ENCODE measurements around the gene NAALADL1. TPM values are rescaled to one million over a fixed set of nuclear protein-coding genes. Genes with fewer than 3 reads are reported as not detected.
A peak's percentile ranks its signal among the peaks of the same experiment; 100 is the strongest.
"Not testable (repeated sequence)": the region's sequence is repeated elsewhere in the genome, so short reads cannot be mapped to it uniquely, and the experiment has no call there.

Gene NAALADL1
- total RNA-seq, 2 experiments from 2014 or later, result 7.1 to 7.5 TPM

GRCh38 chr11:65026810-65027209 lies 31.5 kb downstream of the NAALADL1 start:
- CTCF ChIA-PET, result interaction anchor here (1.1 to 5.9 kb wide), 5 partner anchors 13 to 179 kb away, joined by 3 to 47 read pairs (median 4); partner anchors contain the start of genes ARL2 and SAC3D1
- no peak for ATAC-seq
- Mint-ChIP-seq H3K4me1 (ENCODE audit: low read depth) (peaks cover 26% of the 10 kb centered on the region), H3K9me3 (ENCODE audit: insufficient read depth) (no peaks in the 10 kb centered on the region), H3K36me3 (ENCODE audit: low read depth) (peaks cover 9% of the 10 kb centered on the region), H3K4me3 (peak overlapping the region; percentile 75), H3K27me3 (ENCODE audit: low read depth) (peaks cover 2% of the 10 kb centered on the region), H3K27ac (peak overlapping the region; percentile 91)
- POLR2A ChIA-PET, result interaction anchor here (1.0 to 4.2 kb wide), 3 partner anchors 12 to 84 kb away, joined by 3 to 15 read pairs (median 7); partner anchors contain the start of genes ARL2 and SAC3D1
- DNase-seq, result no peak

DNA sequence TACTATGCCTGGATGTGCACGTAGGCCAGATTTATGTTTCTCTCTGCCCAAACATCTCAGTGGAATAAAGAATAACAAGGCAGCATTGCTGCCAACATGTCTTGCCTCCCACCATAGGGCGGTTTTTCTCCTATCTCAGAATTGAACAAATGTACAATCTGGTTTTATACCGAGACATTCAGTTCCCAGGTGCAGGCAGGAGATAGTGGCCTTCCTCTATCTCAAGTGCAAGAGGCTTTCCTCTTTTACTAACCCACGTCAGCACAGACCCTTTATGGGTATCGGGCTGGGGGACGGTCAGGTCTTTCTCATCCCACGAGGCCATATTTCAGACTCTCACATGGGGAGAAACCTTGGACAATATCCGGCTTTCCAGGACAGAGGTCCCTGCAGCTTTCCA lies 34.9 kb downstream of the NAALADL1 start:
- ATAC-seq; H3K27ac Mint-ChIP-seq; POLR2A ChIA-PET; H3K9me3 Mint-ChIP-seq (ENCODE audit: insufficient read depth); H3K27me3 Mint-ChIP-seq (ENCODE audit: low read depth); CTCF ChIA-PET; H3K4me3 Mint-ChIP-seq; DNase-seq: not testable (repeated sequence)
- Mint-ChIP-seq H3K36me3 (ENCODE audit: low read depth) (peaks cover 21% of the 10 kb centered on the region), H3K4me1 (ENCODE audit: low read depth) (peaks cover 34% of the 10 kb centered on the region)

DNA sequence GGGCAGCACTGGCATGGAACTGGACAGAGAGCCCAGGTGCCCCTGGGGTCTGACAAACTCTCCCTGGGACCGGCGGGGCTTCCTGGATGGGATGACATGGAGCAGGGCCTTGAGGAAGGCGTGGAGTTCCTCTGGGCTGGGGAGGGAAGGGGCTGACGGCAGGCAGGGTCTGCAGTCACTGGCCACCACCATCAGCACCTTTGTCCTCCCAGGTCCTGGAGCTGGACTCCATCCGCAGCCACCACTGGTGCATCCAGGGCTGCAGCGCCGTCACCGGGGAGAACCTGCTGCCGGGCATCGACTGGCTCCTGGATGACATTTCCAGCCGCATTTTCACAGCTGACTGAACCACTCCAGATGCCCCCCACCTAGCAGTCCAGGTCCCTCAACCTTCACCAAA lies 36.8 kb downstream of the NAALADL1 start:
- POLR2A ChIA-PET, result interaction anchor here (1.0 kb wide), 1 partner anchor 8 kb away, joined by 6 read pairs; no protein-coding TSS in a partner anchor
- H3K9me3 Mint-ChIP-seq (ENCODE audit: insufficient read depth), result no peaks in the 10 kb centered on the region
- CTCF ChIA-PET, result no interaction called here

GRCh38 chr11:65021003-65021402 lies 37.4 kb downstream of the NAALADL1 start:
- H3K36me3 Mint-ChIP-seq (ENCODE audit: low read depth), result peaks cover 38% of the 10 kb centered on the region
- peaks cover 2% of the 10 kb centered on the region for H3K27me3 Mint-ChIP-seq (ENCODE audit: low read depth)
- DNase-seq (peak; percentile 53), ATAC-seq (peak; percentile 57)
- peaks cover 26% of the 10 kb centered on the region for H3K4me1 Mint-ChIP-seq (ENCODE audit: low read depth)
- ChIA-PET POLR2A (interaction anchor here (1.0 kb wide), 1 partner anchor 9 kb away, joined by 6 read pairs; no protein-coding TSS in a partner anchor), CTCF (no interaction called here)
- no peaks in the 10 kb centered on the region for H3K9me3 Mint-ChIP-seq (ENCODE audit: insufficient read depth)
- H3K27ac Mint-ChIP-seq, result peak overlapping the region; percentile 43
- H3K4me3 Mint-ChIP-seq, result no peak overlapping the region

More for the DNA sequence above, 36.8 kb downstream of the NAALADL1 start:
- H3K27ac Mint-ChIP-seq, result peak overlapping the region; percentile 43
- H3K27me3 Mint-ChIP-seq (ENCODE audit: low read depth), result peaks cover 2% of the 10 kb centered on the region
- DNase-seq, result no peak
- ATAC-seq, result no peak
- peaks cover 35% of the 10 kb centered on the region for H3K36me3 Mint-ChIP-seq (ENCODE audit: low read depth)
- no peak overlapping the region for H3K4me3 Mint-ChIP-seq
- peaks cover 22% of the 10 kb centered on the region for H3K4me1 Mint-ChIP-seq (ENCODE audit: low read depth)

DNA sequence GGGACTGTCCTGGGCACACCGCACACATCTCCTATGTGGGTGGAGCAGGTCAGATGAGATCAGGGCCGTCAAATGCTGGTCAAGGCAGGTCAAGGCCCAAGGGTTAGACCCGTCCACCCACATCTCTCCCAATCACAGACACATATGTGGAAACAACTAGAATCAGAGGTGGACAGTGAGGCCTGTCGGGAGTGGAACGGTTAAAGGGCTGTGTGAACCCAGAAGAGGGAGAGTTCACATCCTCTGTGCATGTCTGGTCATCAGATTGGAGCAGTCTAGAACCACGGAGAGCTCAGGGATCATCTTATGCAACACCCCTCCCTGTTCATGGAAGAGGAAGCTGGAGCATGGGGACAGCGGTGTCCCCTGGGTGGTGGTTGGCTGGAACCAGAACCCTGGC lies 38.5 kb downstream of the NAALADL1 start:
- Mint-ChIP-seq H3K36me3 (ENCODE audit: low read depth) (peaks cover 38% of the 10 kb centered on the region), H3K9me3 (ENCODE audit: insufficient read depth) (no peaks in the 10 kb centered on the region), H3K27ac (no peak overlapping the region), H3K27me3 (ENCODE audit: low read depth) (no peaks in the 10 kb centered on the region), H3K4me3 (no peak overlapping the region), H3K4me1 (ENCODE audit: low read depth) (peaks cover 31% of the 10 kb centered on the region)
- ChIA-PET POLR2A (no interaction called here), CTCF (no interaction called here)
- ATAC-seq (no peak), DNase-seq (no peak)

GRCh38 chr11:65017937-65018336 lies 40.4 kb downstream of the NAALADL1 start:
- CTCF ChIA-PET, result interaction anchor here (1.5 kb wide), 1 partner anchor 94 kb away, joined by 5 read pairs; the partner anchor contains the start of gene TM7SF2
- no peak for ATAC-seq
- no peaks in the 10 kb centered on the region for H3K27me3 Mint-ChIP-seq (ENCODE audit: low read depth)
- no peak for DNase-seq
- peaks cover 39% of the 10 kb centered on the region for H3K4me1 Mint-ChIP-seq (ENCODE audit: low read depth)
- no peak overlapping the region for H3K4me3 Mint-ChIP-seq
- H3K27ac Mint-ChIP-seq, result no peak overlapping the region
- H3K9me3 Mint-ChIP-seq (ENCODE audit: insufficient read depth), result no peaks in the 10 kb centered on the region
- POLR2A ChIA-PET, result interaction anchor here (1.6 kb wide), 1 partner anchor 23 kb away, joined by 6 read pairs; the partner anchor contains the start of gene SAC3D1
- peaks cover 38% of the 10 kb centered on the region for H3K36me3 Mint-ChIP-seq (ENCODE audit: low read depth)

DNA sequence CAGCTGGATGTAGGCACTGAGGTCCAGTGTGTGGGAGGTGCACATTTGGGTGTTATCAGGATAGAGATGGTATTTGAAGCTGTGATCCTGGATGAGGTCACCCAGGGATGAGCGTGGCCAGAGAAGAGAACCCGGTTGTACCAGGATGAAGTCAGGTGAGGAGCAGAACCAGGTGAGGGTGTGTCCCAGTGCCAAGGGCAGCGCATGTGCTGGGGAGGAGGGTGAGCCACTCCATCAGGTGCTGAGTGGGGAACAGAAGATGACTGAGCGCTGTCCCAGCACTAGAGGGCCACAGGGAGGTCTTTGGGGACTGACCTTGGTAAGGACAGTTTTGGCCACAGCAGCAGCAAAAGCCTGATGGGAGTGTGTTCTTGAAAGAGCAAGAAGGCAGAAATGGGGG lies 41.6 kb downstream of the NAALADL1 start:
- CTCF ChIA-PET, result no interaction called here
- no peaks in the 10 kb centered on the region for H3K9me3 Mint-ChIP-seq (ENCODE audit: insufficient read depth)
- DNase-seq, result no peak
- peaks cover 33% of the 10 kb centered on the region for H3K36me3 Mint-ChIP-seq (ENCODE audit: low read depth)
- POLR2A ChIA-PET, result no interaction called here
- H3K27ac Mint-ChIP-seq, result peak overlapping the region; percentile 29
- ATAC-seq, result no peak
- H3K4me1 Mint-ChIP-seq (ENCODE audit: low read depth), result peaks cover 37% of the 10 kb centered on the region
- H3K27me3 Mint-ChIP-seq (ENCODE audit: low read depth), result no peaks in the 10 kb centered on the region
- no peak overlapping the region for H3K4me3 Mint-ChIP-seq

DNA sequence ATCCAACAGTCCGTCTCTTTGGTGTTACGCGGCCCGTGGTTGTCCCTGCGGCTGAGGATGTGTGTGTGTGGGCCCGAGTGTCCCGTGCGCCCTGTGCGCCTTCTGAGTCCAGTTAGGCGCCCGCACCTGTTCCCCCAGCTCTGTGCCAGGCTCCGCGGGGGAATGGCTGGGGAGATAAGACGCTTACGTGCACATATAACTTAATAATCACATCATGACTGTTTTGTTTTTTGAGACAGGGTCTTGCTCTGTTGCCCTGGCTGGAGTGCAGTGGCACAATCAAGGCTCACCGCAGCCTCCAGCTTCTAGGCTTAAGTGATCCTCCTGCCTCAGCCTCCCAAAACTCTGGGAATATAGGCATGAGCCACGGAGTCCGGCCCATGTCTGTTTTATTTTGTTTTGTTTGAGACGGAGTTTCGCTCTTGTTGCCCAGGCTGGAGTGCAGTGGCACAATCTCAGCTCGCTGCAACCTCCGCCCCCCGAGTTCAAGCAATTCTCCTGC lies 43.6 kb downstream of the NAALADL1 start:
- peak overlapping the region; percentile 95 for H3K27ac Mint-ChIP-seq
- ChIA-PET CTCF (interaction anchor here (0.7 to 4.3 kb wide), 35 partner anchors 12 to 240 kb away, joined by 3 to 47 read pairs (median 6); partner anchors contain the start of genes BATF2, CDC42BPG, CDCA5 and FAU), POLR2A (interaction anchor here (1.0 to 3.2 kb wide), 10 partner anchors 13 to 204 kb away, joined by 3 to 14 read pairs (median 6); partner anchors contain the start of genes CDCA5, FAU, MRPL49 and PPP2R5B)
- no peaks in the 10 kb centered on the region for H3K9me3 Mint-ChIP-seq (ENCODE audit: insufficient read depth)
- peaks cover 27% of the 10 kb centered on the region for H3K4me1 Mint-ChIP-seq (ENCODE audit: low read depth)
- DNase-seq (no peak), ATAC-seq (no peak)
- peak overlapping the region; percentile 91 for H3K4me3 Mint-ChIP-seq
- H3K27me3 Mint-ChIP-seq (ENCODE audit: low read depth), result no peaks in the 10 kb centered on the region
- peaks cover 27% of the 10 kb centered on the region for H3K36me3 Mint-ChIP-seq (ENCODE audit: low read depth)

- Mint-ChIP-seq H3K27ac (peak within 1 kb of the TSS; percentile 95), H3K36me3 (ENCODE audit: low read depth) (peaks cover 22% of the 10 kb centered on the region), H3K27me3 (ENCODE audit: low read depth) (no peaks in the 10 kb centered on the region), H3K4me1 (ENCODE audit: low read depth) (peaks cover 25% of the 10 kb centered on the region), H3K4me3 (peak within 1 kb of the TSS; percentile 91), H3K9me3 (ENCODE audit: insufficient read depth) (no peaks in the 10 kb centered on the region)
- ChIA-PET CTCF (interaction anchor here (0.7 to 4.3 kb wide), 41 partner anchors 11 to 239 kb away, joined by 3 to 47 read pairs (median 5); partner anchors contain the start of genes BATF2, CDC42BPG, CDCA5 and FAU), POLR2A (interaction anchor here (1.2 to 3.2 kb wide), 10 partner anchors 13 to 203 kb away, joined by 3 to 14 read pairs (median 6); partner anchors contain the start of genes CDCA5, FAU, MRPL49 and PPP2R5B)
- DNase-seq (peak; percentile 89), ATAC-seq (peak; percentile 86)
These were observed 44.2 kb downstream of the NAALADL1 start, which contains the start of gene ARL2 for GRCh38 chr11:65013888-65014725. Gene ARL2 (plus strand): TSS chr11:65014160. CDS start chr11:65014208, 48 bp downstream.

DNA sequence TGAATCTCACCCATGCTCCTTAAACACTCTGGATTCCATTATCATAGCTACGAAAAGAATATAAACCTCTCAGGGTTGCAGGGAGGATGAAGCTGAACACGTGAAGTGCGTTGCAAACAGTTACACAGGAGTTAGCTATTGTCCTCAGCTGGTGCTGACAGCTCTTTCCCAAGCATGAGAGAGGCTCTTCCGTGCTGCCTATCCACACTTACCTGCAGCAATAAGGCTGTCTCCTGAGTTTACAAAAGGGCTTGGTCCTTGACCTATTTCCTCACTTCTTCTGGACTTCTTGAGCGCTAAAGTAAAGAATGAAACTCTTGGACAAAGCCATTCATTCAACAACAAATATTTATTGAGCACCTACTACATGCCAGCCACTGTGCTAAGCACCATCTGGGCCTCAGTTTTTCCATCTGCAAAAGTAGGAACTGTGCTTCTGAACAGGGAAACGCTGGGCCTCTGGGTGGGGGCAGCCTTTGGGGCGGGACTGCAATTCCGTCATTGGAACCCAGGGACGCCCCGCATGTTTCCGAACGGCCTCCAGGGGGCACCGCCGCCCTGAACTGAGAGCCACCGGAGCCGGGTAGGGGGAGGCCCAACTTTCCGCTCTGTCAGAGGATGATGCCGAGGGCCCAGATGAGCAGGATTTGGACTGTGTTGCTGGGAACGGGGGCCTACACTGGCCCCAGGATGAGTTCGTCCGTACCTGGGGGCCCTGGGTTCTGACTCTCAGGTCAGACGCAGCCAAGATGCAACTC lies 45.0 kb downstream of the NAALADL1 start:
- ATAC-seq (peak; percentile 86), DNase-seq (peak; percentile 95)
- H3K27me3 Mint-ChIP-seq (ENCODE audit: low read depth), result no peaks in the 10 kb centered on the region
- H3K27ac Mint-ChIP-seq, result peak overlapping the region; percentile 94
- CTCF ChIA-PET, result interaction anchor here (0.6 to 4.3 kb wide), 54 partner anchors 10 to 316 kb away, joined by 3 to 47 read pairs (median 5); partner anchors contain the start of genes BATF2, CDC42BPG, CDCA5 and FAU
- peak overlapping the region; percentile 81 for H3K4me3 Mint-ChIP-seq
- H3K36me3 Mint-ChIP-seq (ENCODE audit: low read depth), result peaks cover 19% of the 10 kb centered on the region
- peaks cover 25% of the 10 kb centered on the region for H3K4me1 Mint-ChIP-seq (ENCODE audit: low read depth)
- no peaks in the 10 kb centered on the region for H3K9me3 Mint-ChIP-seq (ENCODE audit: insufficient read depth)
- POLR2A ChIA-PET, result interaction anchor here (0.5 to 3.2 kb wide), 12 partner anchors 13 to 239 kb away, joined by 3 to 14 read pairs (median 4); partner anchors contain the start of genes FAU, MRPL49, PPP2R5B and SAC3D1

DNA sequence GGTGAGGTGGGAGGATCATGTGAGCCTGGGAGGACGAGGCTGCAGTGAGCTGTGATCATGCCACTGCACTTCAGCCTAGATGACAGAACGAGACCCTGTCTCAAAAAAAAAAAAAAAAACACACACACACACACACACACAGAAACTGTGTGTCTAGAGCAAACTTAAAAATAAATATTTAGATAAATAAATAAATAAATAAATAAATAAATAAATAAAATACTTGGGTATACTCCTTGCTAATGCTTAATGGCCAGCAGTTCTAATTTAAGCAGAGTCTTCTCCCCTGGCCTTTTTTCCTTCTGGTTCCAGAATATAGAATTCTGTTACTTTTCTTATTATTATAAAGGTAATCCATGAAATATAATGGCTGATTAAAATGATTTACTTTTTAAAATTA lies 49.5 kb downstream of the NAALADL1 start:
- no peak overlapping the region for H3K4me3 Mint-ChIP-seq

More for the DNA sequence above, 49.5 kb downstream of the NAALADL1 start:
- POLR2A ChIA-PET, result no interaction called here
- no peaks in the 10 kb centered on the region for H3K27me3 Mint-ChIP-seq (ENCODE audit: low read depth)
- H3K4me1 Mint-ChIP-seq (ENCODE audit: low read depth), result peaks cover 8% of the 10 kb centered on the region
- no peak overlapping the region for H3K27ac Mint-ChIP-seq
- H3K36me3 Mint-ChIP-seq (ENCODE audit: low read depth), result no peaks in the 10 kb centered on the region
- CTCF ChIA-PET, result interaction anchor here (1.3 kb wide), 1 partner anchor 12 kb away, joined by 7 read pairs; the partner anchor contains the start of gene BATF2
- no peak for DNase-seq
- ATAC-seq, result no peak
- H3K9me3 Mint-ChIP-seq (ENCODE audit: insufficient read depth), result no peaks in the 10 kb centered on the region

Measured in activated CD8-positive, alpha-beta T cell treated with anti-CD3 and anti-CD28 coated beads, Interleukin-2, amount 10 ng/mL, durations not matched to agents 7 days and 5 days (primary cell).